ENCODE results near the gene ADAMTS2.

GRCh38 chr5:179186801-179187200 lies 158.5 kb downstream of the ADAMTS2 start:
- no peak for TF ChIP-seq REST (IDR thresholded peaks at IDR 0.05; ENCODE audit: low read depth)
- TF ChIP-seq EP300 (IDR thresholded peaks at IDR 0.05; ENCODE audit: borderline replicate concordance), result no peak
- TF ChIP-seq TAF1 (IDR thresholded peaks at IDR 0.05; ENCODE audit: low read depth), result no peak
- no peak for TF ChIP-seq ZBTB7A (IDR thresholded peaks at IDR 0.05; ENCODE audit: low read depth)
- TF ChIP-seq USF1 (IDR thresholded peaks at IDR 0.05), result no peak
- no peak for TF ChIP-seq CREB1 (IDR thresholded peaks at IDR 0.05; ENCODE audit: low read depth)
- TF ChIP-seq MAX (IDR thresholded peaks at IDR 0.05), result no peak
- TF ChIP-seq RAD21 (IDR thresholded peaks at IDR 0.05; ENCODE audit: low read depth), result no peak
- TF ChIP-seq FOXM1 (IDR thresholded peaks at IDR 0.05; ENCODE audit: borderline replicate concordance, low read depth), result no peak
- TF ChIP-seq TEAD4 (IDR thresholded peaks at IDR 0.05), result no peak
